HCT116 (cell line): ENCODE measurements around the gene FAM163B. TPM values are rescaled to one million over a fixed set of nuclear protein-coding genes. Genes with fewer than 3 reads are reported as not detected.

Experiments
- ATAC-seq: fragments of 200-7000 bp; cut with Tn5 transposase; 2 replicates; pipeline ENCODE4 v1.9.1; 2020; ENCODE audit warnings: mild to moderate bottlenecking, moderate library complexity
- BruUV-seq: library from RNA; stranded (reverse); fragments of 400-500 nt; replicated peaks from 2 replicates; lab custom pipeline; 2021; lab: Mats Ljungman, UMichigan
- CTCF ChIA-PET: fragments of 300-600 bp; sonication (Branson Sonifier 250); formaldehyde crosslinking; loops from one replicate; lab custom pipeline; 2021; ENCODE audit warnings: antibody characterized with exemption; lab: Charles Lee
- POLR2A ChIA-PET: fragments of 300-600, 350-600 bp; sonication (Branson Sonifier 250); formaldehyde crosslinking; loops from one replicate; lab custom pipeline; 2021; ENCODE audit warnings: antibody characterized with exemption; lab: Charles Lee
- RAD21 ChIA-PET, 2 experiments: fragments of 300-600 bp; sonication (Branson Sonifier 250); formaldehyde crosslinking; loops; one replicate each; lab custom pipeline; 2023; ENCODE audit warnings: low total read pairs in 2 of 2; ENCODE audit not compliant: uncharacterized antibody in 2 of 2, unreplicated experiment in 2 of 2, low non-redundant PET in 1 of 2; lab: Charles Lee
- DNase-seq: peaks from one replicate; pipeline ENCODE4 v3.0.0-alpha.2; 2010; ENCODE audit warnings: low read depth, low spot score
- H2AFZ ChIP-seq: fragments of 200-600 bp; shearing (Covaris generic), sonication (generic); 2 replicates; pipeline ENCODE4 v1.6.1; 2017; ENCODE audit warnings: low read depth, mixed run types, mixed read lengths, antibody characterized with exemption, low read length; ENCODE audit not compliant: poor library complexity, severe bottlenecking
- H3K27ac ChIP-seq: 2 replicates; pipeline ENCODE4 v1.5.1; 2012; ENCODE audit warnings: low read depth, low read length
- H3K27me3 ChIP-seq: fragments of 200-600 bp; sonication (generic); 2 replicates; pipeline ENCODE4 v1.6.1; 2016; ENCODE audit warnings: mixed run types, low read length, mixed read lengths; ENCODE audit not compliant: insufficient read depth
- H3K36me3 ChIP-seq, 2 experiments: fragments of 200-500 bp in 1 of 2; fragments of 200-600 bp in 1 of 2; sonication (Bioruptor generic) in 1 of 2; sonication (generic) in 1 of 2; 2 replicates each; pipeline versions ENCODE4 v1.5.1 to v1.6.1; 2014 to 2016; ENCODE audit warnings: low read length in 2 of 2, inconsistent platforms in 1 of 2, mixed read lengths in 1 of 2, mixed run types in 1 of 2; ENCODE audit not compliant: insufficient read depth in 2 of 2, control insufficient read depth in 1 of 2
- H3K4me1 ChIP-seq, 2 experiments: fragments of 200-600 bp in 1 of 2; sonication (generic) in 1 of 2; 2 replicates each; pipeline versions ENCODE4 v1.5.1 to v1.6.1; 2012 to 2017; ENCODE audit warnings: low read length in 2 of 2, inconsistent platforms in 1 of 2, mild to moderate bottlenecking in 1 of 2, mixed read lengths in 1 of 2, mixed run types in 1 of 2, moderate library complexity in 1 of 2; ENCODE audit not compliant: insufficient read depth in 2 of 2, control insufficient read depth in 1 of 2
- H3K4me2 ChIP-seq: fragments of 200-600 bp; sonication (generic); 2 replicates; pipeline ENCODE4 v1.6.1; 2017; ENCODE audit warnings: mixed run types, low read length, mixed read lengths
- H3K4me3 ChIP-seq, 2 experiments: fragments of 200-600 bp in 1 of 2; sonication (generic) in 1 of 2; replicated peaks in 1 of 2; 2 replicates each; pipeline ENCODE4 v1.5.1; 2011 to 2016; ENCODE audit warnings: low read length in 2 of 2, control low read depth in 1 of 2, low read depth in 1 of 2, mild to moderate bottlenecking in 1 of 2, mixed read lengths in 1 of 2, mixed run types in 1 of 2
- H3K79me2 ChIP-seq: fragments of 200-600 bp; sonication (generic); 2 replicates; pipeline ENCODE4 v1.6.1; 2017; ENCODE audit warnings: mild to moderate bottlenecking, mixed run types, low read length, moderate library complexity, mixed read lengths; ENCODE audit not compliant: insufficient read depth
- H3K9ac ChIP-seq: fragments of 200-600 bp; sonication (generic); 2 replicates; pipeline ENCODE4 v1.6.1; 2016; ENCODE audit warnings: low read length, mixed read lengths
- H3K9me2 ChIP-seq: fragments of 200-600 bp; sonication (generic), shearing (Covaris generic); 2 replicates; pipeline ENCODE4 v1.6.1; 2017; ENCODE audit warnings: mixed run types, mild to moderate bottlenecking, moderate library complexity; ENCODE audit not compliant: insufficient read depth
- H3K9me3 ChIP-seq, 2 experiments: fragments of 200-500 bp in 1 of 2; fragments of 200-600 bp in 1 of 2; sonication (Bioruptor generic) in 1 of 2; sonication (generic) in 1 of 2; 2 replicates each; pipeline ENCODE4 v1.6.1; 2014 to 2017; ENCODE audit warnings: low read length in 2 of 2, mixed read lengths in 2 of 2, inconsistent platforms in 1 of 2, low read depth in 1 of 2, mild to moderate bottlenecking in 1 of 2, mixed run types in 1 of 2, moderate library complexity in 1 of 2; ENCODE audit not compliant: control insufficient read depth in 1 of 2, insufficient read depth in 1 of 2
- H4K20me1 ChIP-seq: fragments of 200-600 bp; sonication (generic), shearing (Covaris generic); 2 replicates; pipeline ENCODE4 v1.6.1; 2017; ENCODE audit warnings: mixed run types, mild to moderate bottlenecking, moderate library complexity; ENCODE audit not compliant: insufficient read depth
- CEBPB ChIP-seq: IDR thresholded peaks from 2 replicates; pipeline ENCODE4 v1.6.1; 2012; ENCODE audit warnings: low read depth
- ELF1 ChIP-seq: IDR thresholded peaks from 2 replicates; pipeline ENCODE4 v1.6.1; 2012; ENCODE audit warnings: low read depth, borderline replicate concordance
- JUND ChIP-seq: IDR thresholded peaks from 2 replicates; pipeline ENCODE4 v1.6.1; 2012
- POLR2AphosphoS5 ChIP-seq: IDR thresholded peaks from 2 replicates; pipeline ENCODE4 v1.6.1; 2011; ENCODE audit warnings: mild to moderate bottlenecking, low read depth, low read length, moderate library complexity
- ZFX ChIP-seq: fragments of 450-650 bp; IDR thresholded peaks from 2 replicates; pipeline ENCODE4 v1.6.1; 2017
- intact Hi-C: fragments of 100-400 bp; cut with micrococcal nuclease; formaldehyde crosslinking; loops from 2 replicates; pipeline ENCODE4 v1.10.0; 2022
- total RNA-seq: library from RNA; stranded (reverse); gene quantifications from one replicate; pipeline ENCODE4 v1.2.1, GENCODE V29; 2021; ENCODE audit not compliant: unreplicated experiment

Gene FAM163B
- total RNA-seq, 1 experiment from 2014 or later = not detected

DNA sequence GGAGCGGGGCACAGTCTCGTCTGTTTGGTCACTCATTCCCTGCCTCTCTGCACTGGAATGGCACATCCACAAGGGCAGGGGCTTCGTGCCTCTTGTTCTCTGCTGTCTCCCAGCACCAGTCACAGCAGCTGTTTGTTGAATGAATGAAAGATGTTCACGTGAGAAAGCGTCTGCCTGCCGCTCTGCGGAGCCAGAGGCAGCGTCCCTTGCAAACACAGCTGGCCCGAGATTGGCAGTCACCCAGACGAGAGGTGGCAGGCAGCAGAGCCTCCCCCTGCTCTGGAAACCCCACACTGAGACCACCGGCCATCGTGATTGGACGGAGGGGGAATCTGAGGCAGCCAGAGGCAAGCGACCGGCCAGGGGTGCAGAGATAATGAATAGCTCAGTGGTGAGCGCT lies 6.0 kb upstream of the FAM163B start:
- intact Hi-C loops = no loop called here
- H3K27ac ChIP-seq = no peak overlapping the region
- H3K27me3 ChIP-seq = peaks cover 95% of the 10 kb centered on the region
- no peaks in the 10 kb centered on the region for H3K9me3 ChIP-seq
- H4K20me1 ChIP-seq = no peaks in the 10 kb centered on the region
- no peaks in the 10 kb centered on the region for H3K9me2 ChIP-seq
- TF ChIP-seq CEBPB (no peak), ZFX (no peak), JUND (no peak), POLR2AphosphoS5 (no peak)
- no peaks in the 10 kb centered on the region for H3K4me1 ChIP-seq
- H3K79me2 ChIP-seq = no peaks in the 10 kb centered on the region
- H3K4me3 ChIP-seq = no peak overlapping the region
- no peak overlapping the region for H2AFZ ChIP-seq
- ChIA-PET CTCF (no interaction called here), POLR2A (no interaction called here), RAD21 (no interaction called here)
- DNase-seq = no peak
- BruUV-seq = no TSS peak
- H3K4me2 ChIP-seq = no peak overlapping the region
- H3K36me3 ChIP-seq = no peaks in the 10 kb centered on the region
- no peak for ATAC-seq
- no peak overlapping the region for H3K9ac ChIP-seq

DNA sequence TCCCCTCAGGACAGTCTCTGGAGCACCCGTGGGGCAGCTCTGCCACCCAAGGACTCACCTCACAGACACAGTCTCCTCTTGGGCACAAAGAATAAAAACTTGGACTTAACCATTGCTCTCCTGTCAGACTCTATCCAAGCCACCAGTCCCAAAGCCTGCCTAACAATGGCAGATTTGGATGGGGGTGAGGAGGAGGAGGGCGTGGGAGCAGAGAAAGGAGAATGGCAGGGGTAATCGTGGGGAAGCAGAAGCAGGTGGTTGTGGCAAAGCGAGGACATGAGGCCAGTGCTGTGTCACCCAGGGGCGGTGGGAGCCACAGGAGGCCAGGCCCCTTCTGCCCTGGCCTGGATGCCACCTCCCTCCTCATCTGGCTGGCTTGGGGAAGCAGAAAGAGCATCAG lies 5.5 kb upstream of the FAM163B start:
- ChIA-PET RAD21 (no interaction called here), CTCF (no interaction called here), POLR2A (no interaction called here)
- Histone ChIP-seq H3K27ac (no peak overlapping the region), H3K9me3 (no peaks in the 10 kb centered on the region), H3K79me2 (no peaks in the 10 kb centered on the region), H3K4me2 (no peak overlapping the region), H3K4me1 (no peaks in the 10 kb centered on the region), H3K9me2 (no peaks in the 10 kb centered on the region), H2AFZ (no peak overlapping the region), H3K36me3 (no peaks in the 10 kb centered on the region), H3K4me3 (no peak overlapping the region), H4K20me1 (no peaks in the 10 kb centered on the region), H3K27me3 (peaks cover 90% of the 10 kb centered on the region), H3K9ac (no peak overlapping the region)
- no peak for TF ChIP-seq ELF1
- no TSS peak for BruUV-seq
- no peak for DNase-seq
- ATAC-seq = no peak
- intact Hi-C loops = no loop called here
